ENCODE measurements around the gene ZDHHC14. TPM values are rescaled to one million over a fixed set of nuclear protein-coding genes. Genes with fewer than 3 reads are reported as not detected.

The ZDHHC14 gene
- total and polyA plus RNA-seq, 4 donors: 4.3 to 18.3 (median 8.9) TPM

DNA sequence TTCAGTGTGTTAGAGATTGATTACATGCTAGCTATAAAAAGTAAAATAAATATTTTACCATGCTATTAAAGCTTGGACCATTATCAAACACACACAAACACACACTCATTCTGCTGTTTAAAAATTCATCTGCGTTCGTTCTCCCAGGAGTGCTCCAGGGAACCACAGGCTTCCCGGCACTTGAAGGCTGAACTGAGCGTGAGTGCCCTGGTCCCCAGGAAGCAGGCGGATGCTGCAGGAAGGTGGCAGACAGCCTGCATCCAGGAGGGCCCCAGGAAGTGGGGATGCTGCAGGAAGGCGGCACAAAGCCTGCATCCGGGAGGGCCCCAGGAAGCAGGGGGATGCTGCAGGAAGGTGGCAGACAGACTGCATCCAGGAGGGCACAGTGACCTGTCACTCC, 294.8 kb downstream of the ZDHHC14 start:
- H3K27me3 ChIP-seq (ENCODE audit: control insufficient read depth in 3 of 3, insufficient read depth in 3 of 3, low read length in 2 of 3): peaks cover 0 to 19% (median 0%) of the 10 kb centered on the region in 3 donors

DNA sequence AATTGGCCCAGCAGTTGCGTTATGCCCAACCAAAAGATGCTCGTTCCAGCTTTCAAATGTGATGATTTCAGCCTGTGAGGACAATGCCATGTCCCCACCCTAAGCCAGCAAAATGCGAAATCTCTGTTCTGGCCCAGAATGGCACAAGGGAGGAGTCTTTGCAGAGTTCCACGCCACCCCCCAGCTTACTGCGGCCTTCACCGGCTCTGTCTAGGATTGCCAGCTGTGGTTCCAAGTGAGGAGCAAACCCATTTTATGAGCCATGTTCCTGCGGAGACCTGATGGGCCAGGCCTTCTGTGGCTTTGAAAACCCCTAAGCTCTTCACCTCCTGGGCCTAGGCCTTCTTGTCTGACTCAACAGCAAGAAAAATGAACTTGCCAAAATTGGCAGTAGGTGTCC, 295.3 kb downstream of the ZDHHC14 start:
- no peaks in the 10 kb centered on the region for H3K9me3 ChIP-seq (ENCODE audit: control insufficient read depth in 4 of 4, insufficient read depth in 3 of 4, low read length in 3 of 4)
- H3K27ac ChIP-seq (ENCODE audit: low read depth in 1 of 2, low read length in 1 of 2): no peak overlapping the region
- H3K9ac ChIP-seq (ENCODE audit: insufficient read depth in 1 of 2, low read length in 2 of 2): no peak overlapping the region
- 84 to 86% methylated on average over 7 of the region's 7 CpGs for WGBS, 2 donors
- DNase-seq (no peak), ATAC-seq (ENCODE audit: insufficient read depth, low FRiP score) (no peak)
- peaks cover 0 to 10% (median 7%) of the 10 kb centered on the region in 4 donors for H3K36me3 ChIP-seq (ENCODE audit: control insufficient read depth in 4 of 4, insufficient read depth in 4 of 4, low read length in 4 of 4)
- peaks cover 0 to 13% (median 0%) of the 10 kb centered on the region in 5 donors for H3K4me1 ChIP-seq (ENCODE audit: control insufficient read depth in 5 of 5, insufficient read depth in 5 of 5, low read length in 5 of 5)
- H3K27me3 ChIP-seq (ENCODE audit: control insufficient read depth in 3 of 3, insufficient read depth in 3 of 3, low read length in 2 of 3): peaks cover 0 to 15% (median 0%) of the 10 kb centered on the region in 3 donors
- TF ChIP-seq, protein P1, sequence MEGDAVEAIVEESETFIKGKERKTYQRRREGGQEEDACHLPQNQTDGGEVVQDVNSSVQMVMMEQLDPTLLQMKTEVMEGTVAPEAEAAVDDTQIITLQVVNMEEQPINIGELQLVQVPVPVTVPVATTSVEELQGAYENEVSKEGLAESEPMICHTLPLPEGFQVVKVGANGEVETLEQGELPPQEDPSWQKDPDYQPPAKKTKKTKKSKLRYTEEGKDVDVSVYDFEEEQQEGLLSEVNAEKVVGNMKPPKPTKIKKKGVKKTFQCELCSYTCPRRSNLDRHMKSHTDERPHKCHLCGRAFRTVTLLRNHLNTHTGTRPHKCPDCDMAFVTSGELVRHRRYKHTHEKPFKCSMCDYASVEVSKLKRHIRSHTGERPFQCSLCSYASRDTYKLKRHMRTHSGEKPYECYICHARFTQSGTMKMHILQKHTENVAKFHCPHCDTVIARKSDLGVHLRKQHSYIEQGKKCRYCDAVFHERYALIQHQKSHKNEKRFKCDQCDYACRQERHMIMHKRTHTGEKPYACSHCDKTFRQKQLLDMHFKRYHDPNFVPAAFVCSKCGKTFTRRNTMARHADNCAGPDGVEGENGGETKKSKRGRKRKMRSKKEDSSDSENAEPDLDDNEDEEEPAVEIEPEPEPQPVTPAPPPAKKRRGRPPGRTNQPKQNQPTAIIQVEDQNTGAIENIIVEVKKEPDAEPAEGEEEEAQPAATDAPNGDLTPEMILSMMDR (IDR thresholded peaks at IDR 0.05; ENCODE audit: control extremely low read depth, extremely low read depth): no peak
- H3K4me3 ChIP-seq: no peak overlapping the region

More for the DNA sequence above, 294.8 kb downstream of the ZDHHC14 start:
- no peak overlapping the region for H3K4me3 ChIP-seq
- TF ChIP-seq, protein P1 (IDR thresholded peaks at IDR 0.05; ENCODE audit: control extremely low read depth, extremely low read depth): no peak
- peaks cover 0 to 10% (median 7%) of the 10 kb centered on the region in 4 donors for H3K36me3 ChIP-seq (ENCODE audit: control insufficient read depth in 4 of 4, insufficient read depth in 4 of 4, low read length in 4 of 4)
- DNase-seq (peak in 2 of 3 donors; percentile 29 to 54), ATAC-seq (ENCODE audit: insufficient read depth, low FRiP score) (no peak)
- no peak overlapping the region for H3K27ac ChIP-seq (ENCODE audit: low read depth in 1 of 2, low read length in 1 of 2)
- H3K4me1 ChIP-seq (ENCODE audit: control insufficient read depth in 5 of 5, insufficient read depth in 5 of 5, low read length in 5 of 5): peaks cover 0 to 10% (median 0%) of the 10 kb centered on the region in 5 donors
- no peaks in the 10 kb centered on the region for H3K9me3 ChIP-seq (ENCODE audit: control insufficient read depth in 4 of 4, insufficient read depth in 3 of 4, low read length in 3 of 4)
- no peak overlapping the region for H3K9ac ChIP-seq (ENCODE audit: insufficient read depth in 1 of 2, low read length in 2 of 2)
- 57 to 63% methylated on average over 7 of the region's 7 CpGs for WGBS, 2 donors

DNA sequence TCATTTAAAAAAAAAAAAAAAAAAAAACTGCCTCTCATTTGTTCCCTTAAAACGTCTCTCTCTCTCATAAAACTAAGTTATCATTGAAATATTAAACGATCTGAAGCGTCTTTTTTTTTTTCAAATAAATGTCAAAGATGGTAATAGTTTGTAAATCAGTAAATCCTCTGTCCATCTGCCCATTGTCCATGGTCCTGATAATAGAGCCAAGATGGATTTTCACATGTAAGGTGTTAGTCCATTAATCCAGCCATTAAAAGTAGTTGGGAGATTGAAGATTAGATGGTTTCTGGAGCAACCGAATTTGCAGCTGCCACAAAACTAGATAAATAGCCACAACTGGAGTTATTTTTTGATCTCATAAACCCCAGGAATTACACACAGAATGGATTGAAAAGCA, 296.2 kb downstream of the ZDHHC14 start:
- 91 to 93% methylated on average over 4 of the region's 4 CpGs for WGBS, 2 donors
- no peak for DNase-seq
- ATAC-seq (ENCODE audit: insufficient read depth, low FRiP score): no peak
- Histone ChIP-seq H3K4me3 (no peak overlapping the region), H3K4me1 (ENCODE audit: control insufficient read depth in 5 of 5, insufficient read depth in 5 of 5, low read length in 5 of 5) (peaks cover 0 to 17% (median 0%) of the 10 kb centered on the region in 5 donors), H3K27ac (ENCODE audit: low read depth in 1 of 2, low read length in 1 of 2) (no peak overlapping the region), H3K27me3 (ENCODE audit: control insufficient read depth in 3 of 3, insufficient read depth in 3 of 3, low read length in 2 of 3) (peaks cover 0 to 15% (median 0%) of the 10 kb centered on the region in 3 donors), H3K36me3 (ENCODE audit: control insufficient read depth in 4 of 4, insufficient read depth in 4 of 4, low read length in 4 of 4) (peaks cover 0 to 6% (median 5%) of the 10 kb centered on the region in 4 donors), H3K9ac (ENCODE audit: insufficient read depth in 1 of 2, low read length in 2 of 2) (no peak overlapping the region), H3K9me3 (ENCODE audit: control insufficient read depth in 4 of 4, insufficient read depth in 3 of 4, low read length in 3 of 4) (no peaks in the 10 kb centered on the region)
- TF ChIP-seq, protein P1 (IDR thresholded peaks at IDR 0.05; ENCODE audit: control extremely low read depth, extremely low read depth): no peak

Data from lung (tissue), 12 donors.